NB4 (cell line): ENCODE data around the gene C2CD3.

Experiments used
- CTCF ChIP-seq: IDR thresholded peaks from one replicate; pipeline ENCODE4 v1.5.1; 2012; ENCODE audit warnings: low read depth, low read length
- POLR2A ChIP-seq: IDR thresholded peaks from 2 replicates; pipeline ENCODE4 v1.6.1; 2011; ENCODE audit warnings: mild to moderate bottlenecking; ENCODE audit not compliant: insufficient read length; ENCODE audit errors: extremely low read depth
- TF ChIP-seq, protein P1 (sequence below): IDR thresholded peaks from 2 replicates; pipeline ENCODE4 v1.6.1; 2011; ENCODE audit warnings: low read depth, low read length

DNA sequence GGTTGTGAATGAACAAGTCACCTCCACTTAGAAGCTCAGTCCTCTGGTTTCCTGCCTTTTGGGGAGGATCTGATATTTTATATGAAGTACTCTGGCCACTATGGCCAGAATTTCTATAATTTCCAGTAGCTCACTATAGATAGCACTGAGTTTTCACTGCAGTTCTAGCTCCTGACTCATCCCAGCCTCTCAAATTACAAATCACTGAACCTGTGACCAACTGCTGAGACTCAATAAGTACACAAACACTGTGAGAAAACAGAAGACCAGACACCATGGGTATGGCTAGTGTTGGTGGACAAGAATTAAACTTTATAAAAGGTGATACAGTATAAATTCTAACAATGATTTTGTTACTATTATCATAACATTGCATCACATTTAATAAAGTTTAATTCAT is 114.9 kb downstream of the C2CD3 start:
- TF ChIP-seq CTCF: no peak
- no peak for TF ChIP-seq POLR2A
- TF ChIP-seq, protein P1, sequence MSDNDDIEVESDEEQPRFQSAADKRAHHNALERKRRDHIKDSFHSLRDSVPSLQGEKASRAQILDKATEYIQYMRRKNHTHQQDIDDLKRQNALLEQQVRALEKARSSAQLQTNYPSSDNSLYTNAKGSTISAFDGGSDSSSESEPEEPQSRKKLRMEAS: no peak
